ENCODE results near the gene CFAP46. TPM values are rescaled to one million over a fixed set of nuclear protein-coding genes. Genes with fewer than 3 reads are reported as not detected.

The CFAP46 gene
- total and polyA plus RNA-seq, 2 donors (not counting 1 experiment from before 2014, with no cell fraction given), result 0.07 TPM; not detected in 1

GRCh38 chr10:132765435-132765834 lies 176.9 kb downstream of the CFAP46 start:
- Mint-ChIP-seq H3K4me1 (no peaks in the 10 kb centered on the region), H3K9me3 (ENCODE audit: insufficient read depth) (no peaks in the 10 kb centered on the region), H3K27ac (no peak overlapping the region), H3K27me3 (no peaks in the 10 kb centered on the region), H3K4me3 (no peak overlapping the region)
- H3K27ac ChIP-seq (ENCODE audit: low read length in 2 of 2), result no peak overlapping the region
- no peak overlapping the region for H3K4me3 ChIP-seq (ENCODE audit: control extremely low read depth in 1 of 5, extremely low read depth in 1 of 5, insufficient read depth in 1 of 5, low read depth in 2 of 5, low read length in 4 of 5)
- H2AFZ ChIP-seq (ENCODE audit: insufficient read depth, low read depth, low read length, poor library complexity, severe bottlenecking), result no peak overlapping the region
- no peak for TF ChIP-seq CTCF (IDR thresholded peaks at IDR 0.05)
- TF ChIP-seq EZH2 (IDR thresholded peaks at IDR 0.05; ENCODE audit: borderline replicate concordance, insufficient read depth, low read depth, low read length, poor library complexity, severe bottlenecking), result no peak
- no peaks in the 10 kb centered on the region for H3K4me1 ChIP-seq (ENCODE audit: control insufficient read depth in 2 of 2, insufficient read depth in 2 of 2, low read length in 2 of 2)
- no peaks in the 10 kb centered on the region for H3K27me3 ChIP-seq (replicated peaks in 1 of 4; ENCODE audit: control extremely low read depth in 1 of 4, control insufficient read depth in 3 of 4, insufficient read depth in 4 of 4, low read length in 3 of 4)
- intact Hi-C loops (cut with micrococcal nuclease), result no loop called here
- H3K36me3 ChIP-seq (replicated peaks in 1 of 2; ENCODE audit: control extremely low read depth in 1 of 2, control insufficient read depth in 1 of 2, extremely low read depth in 1 of 2, insufficient read depth in 2 of 2, low read length in 1 of 2), result peaks cover 0 to 26% of the 10 kb centered on the region in 2 experiments
- H3K79me2 ChIP-seq (ENCODE audit: control insufficient read depth, insufficient read depth, low read length), result no peaks in the 10 kb centered on the region
- no peak for DNase-seq
- peaks cover 0 to 30% (median 0%) of the 10 kb centered on the region in 3 donors for H3K9me3 ChIP-seq (ENCODE audit: control extremely low read depth in 1 of 3, control insufficient read depth in 2 of 3, insufficient read depth in 1 of 3, low read length in 2 of 3)
- ATAC-seq (ENCODE audit: low read depth), result no peak
- ChIA-PET CTCF (no interaction called here), POLR2A (no interaction called here)
- no peak overlapping the region for H3K9ac ChIP-seq (ENCODE audit: low read length)
- no peak overlapping the region for H3K4me2 ChIP-seq (replicated peaks; ENCODE audit: low read depth, low read length, poor library complexity, severe bottlenecking)
- no peaks in the 10 kb centered on the region for H4K20me1 ChIP-seq (ENCODE audit: control insufficient read depth, insufficient read depth, low read length, poor library complexity, severe bottlenecking)
- 88% methylated on average over 11 of the region's 11 CpGs for WGBS (ENCODE audit: insufficient coverage)

GRCh38 chr10:132764108-132764507 lies 178.3 kb downstream of the CFAP46 start:
- WGBS (ENCODE audit: insufficient coverage), result 96% methylated on average over 7 of the region's 11 CpGs
- Mint-ChIP-seq H3K27ac (peak overlapping the region; percentile 46), H3K9me3 (ENCODE audit: insufficient read depth) (no peaks in the 10 kb centered on the region), H3K4me3 (no peak overlapping the region), H3K4me1 (no peaks in the 10 kb centered on the region), H3K27me3 (no peaks in the 10 kb centered on the region)
- no peaks in the 10 kb centered on the region for H4K20me1 ChIP-seq (ENCODE audit: control insufficient read depth, insufficient read depth, low read length, poor library complexity, severe bottlenecking)
- H2AFZ ChIP-seq (ENCODE audit: insufficient read depth, low read depth, low read length, poor library complexity, severe bottlenecking), result no peak overlapping the region
- ChIA-PET CTCF (no interaction called here), POLR2A (no interaction called here)
- DNase-seq (no peak), ATAC-seq (ENCODE audit: low read depth) (no peak)
- H3K27me3 ChIP-seq (replicated peaks in 1 of 4; ENCODE audit: control extremely low read depth in 1 of 4, control insufficient read depth in 3 of 4, insufficient read depth in 4 of 4, low read length in 3 of 4), result no peaks in the 10 kb centered on the region
- intact Hi-C loops (cut with micrococcal nuclease), result no loop called here
- no peaks in the 10 kb centered on the region for H3K4me1 ChIP-seq (ENCODE audit: control insufficient read depth in 2 of 2, insufficient read depth in 2 of 2, low read length in 2 of 2)
- no peak overlapping the region for H3K27ac ChIP-seq (ENCODE audit: low read length in 2 of 2)
- H3K9ac ChIP-seq (ENCODE audit: low read length), result no peak overlapping the region
- TF ChIP-seq EZH2 (IDR thresholded peaks at IDR 0.05; ENCODE audit: borderline replicate concordance, insufficient read depth, low read depth, low read length, poor library complexity, severe bottlenecking), result no peak
- no peak for TF ChIP-seq CTCF (IDR thresholded peaks at IDR 0.05)
- peaks cover 0 to 33% of the 10 kb centered on the region in 2 experiments for H3K36me3 ChIP-seq (replicated peaks in 1 of 2; ENCODE audit: control extremely low read depth in 1 of 2, control insufficient read depth in 1 of 2, extremely low read depth in 1 of 2, insufficient read depth in 2 of 2, low read length in 1 of 2)
- no peak overlapping the region for H3K4me2 ChIP-seq (replicated peaks; ENCODE audit: low read depth, low read length, poor library complexity, severe bottlenecking)
- peaks cover 0 to 28% (median 0%) of the 10 kb centered on the region in 3 donors for H3K9me3 ChIP-seq (ENCODE audit: control extremely low read depth in 1 of 3, control insufficient read depth in 2 of 3, insufficient read depth in 1 of 3, low read length in 2 of 3)
- H3K79me2 ChIP-seq (ENCODE audit: control insufficient read depth, insufficient read depth, low read length), result no peaks in the 10 kb centered on the region
- H3K4me3 ChIP-seq (ENCODE audit: control extremely low read depth in 1 of 5, extremely low read depth in 1 of 5, insufficient read depth in 1 of 5, low read depth in 2 of 5, low read length in 4 of 5), result no peak overlapping the region
